Thoracic aorta (tissue), 2 donors: ENCODE results near the gene GON4L. TPM values are rescaled to one million over a fixed set of nuclear protein-coding genes. Genes with fewer than 3 reads are reported as not detected.
A peak's percentile ranks its signal among the peaks of the same experiment; 100 is the strongest.

ENCODE experiments used
- ATAC-seq: fragments of 150-250 bp; one replicate; pipeline ENCODE4 v1.8.0; 2017; ENCODE audit warnings: low read depth; ENCODE audit not compliant: insufficient number of reproducible peaks, low FRiP score
- DNase-seq: peaks from one replicate; pipeline ENCODE4 v3.0.0-alpha.2; 2020; ENCODE audit warnings: low spot score
- H3K27ac ChIP-seq, 2 donors: fragments of 200-600 bp; sonication (generic); 1 replicate in 1 of 2; 2 replicates in 1 of 2; pipeline ENCODE4 v1.5.1; 2016; ENCODE audit warnings: mild to moderate bottlenecking in 2 of 2, moderate library complexity in 2 of 2
- H3K27me3 ChIP-seq: fragments of 200-600 bp; sonication (generic); replicated peaks from 2 replicates; pipeline ENCODE4 v1.6.0; 2016; ENCODE audit warnings: mild to moderate bottlenecking; ENCODE audit not compliant: insufficient read depth
- H3K36me3 ChIP-seq: fragments of 200-600 bp; sonication (generic); one replicate; pipeline ENCODE4 v1.5.1; 2016
- H3K4me1 ChIP-seq, 2 donors: fragments of 200-600 bp; sonication (generic); 1 replicate in 1 of 2; 2 replicates in 1 of 2; pipeline versions ENCODE4 v1.5.1 to v1.6.0; 2016; ENCODE audit warnings: low read depth in 2 of 2, mild to moderate bottlenecking in 1 of 2; ENCODE audit not compliant: control insufficient read depth in 1 of 2
- H3K4me3 ChIP-seq: fragments of 200-600 bp; sonication (generic); 2 replicates; pipeline ENCODE4 v1.5.1; 2016; ENCODE audit warnings: mild to moderate bottlenecking
- H3K9me3 ChIP-seq: fragments of 200-600 bp; sonication (generic); 2 replicates; pipeline ENCODE4 v1.5.1; 2016
- CTCF ChIP-seq: fragments of 200-600 bp; sonication (generic); IDR thresholded peaks from one replicate; pipeline ENCODE4 v1.5.1; 2019; ENCODE audit warnings: antibody characterized with exemption
- total RNA-seq, 2 donors: library from RNA; depleted of rRNA; stranded (reverse); fragments of >200 nt; gene quantifications; one replicate each; pipeline versions ENCODE4 v1.1.0 to v1.2.3, GENCODE V29; 2016

Gene GON4L
- total RNA-seq, 2 donors from 2014 or later = 39.3 to 83.2 TPM

GRCh38 chr1:155890251-155890650, 33.2 kb upstream of the GON4L start:
- peaks cover 20 to 27% of the 10 kb centered on the region in 2 donors for H3K4me1 ChIP-seq
- H3K27me3 ChIP-seq = no peaks in the 10 kb centered on the region
- no peak for DNase-seq
- H3K36me3 ChIP-seq = peaks cover 13% of the 10 kb centered on the region
- ATAC-seq = no peak
- no peak overlapping the region for H3K4me3 ChIP-seq
- no peaks in the 10 kb centered on the region for H3K9me3 ChIP-seq
- H3K27ac ChIP-seq = peak overlapping the region; percentile 47 to 58
- no peak for TF ChIP-seq CTCF

DNA sequence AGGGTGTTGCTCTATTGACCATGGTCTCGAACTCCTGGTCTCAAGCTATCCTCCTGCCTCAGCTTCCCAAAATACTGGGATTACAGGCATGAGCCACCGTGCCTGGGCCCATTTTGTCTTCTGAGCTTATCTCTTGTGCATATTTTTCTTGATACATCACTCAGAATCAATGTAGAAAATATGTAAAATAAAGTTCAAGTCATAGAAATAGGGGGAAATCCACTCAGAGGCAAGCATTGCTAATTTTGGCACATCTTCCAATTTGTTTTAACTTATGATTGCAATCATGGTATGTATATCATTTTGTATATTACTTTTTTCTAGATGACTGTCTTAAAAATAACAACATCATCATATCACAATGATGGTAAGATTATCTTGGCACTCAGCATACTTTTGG, 32.6 kb upstream of the GON4L start:
- Histone ChIP-seq H3K27ac (no peak overlapping the region), H3K36me3 (peaks cover 13% of the 10 kb centered on the region), H3K4me1 (peaks cover 20 to 25% of the 10 kb centered on the region in 2 donors), H3K27me3 (no peaks in the 10 kb centered on the region), H3K4me3 (no peak overlapping the region), H3K9me3 (no peaks in the 10 kb centered on the region)
- no peak for ATAC-seq
- TF ChIP-seq CTCF = no peak
- DNase-seq = no peak

DNA sequence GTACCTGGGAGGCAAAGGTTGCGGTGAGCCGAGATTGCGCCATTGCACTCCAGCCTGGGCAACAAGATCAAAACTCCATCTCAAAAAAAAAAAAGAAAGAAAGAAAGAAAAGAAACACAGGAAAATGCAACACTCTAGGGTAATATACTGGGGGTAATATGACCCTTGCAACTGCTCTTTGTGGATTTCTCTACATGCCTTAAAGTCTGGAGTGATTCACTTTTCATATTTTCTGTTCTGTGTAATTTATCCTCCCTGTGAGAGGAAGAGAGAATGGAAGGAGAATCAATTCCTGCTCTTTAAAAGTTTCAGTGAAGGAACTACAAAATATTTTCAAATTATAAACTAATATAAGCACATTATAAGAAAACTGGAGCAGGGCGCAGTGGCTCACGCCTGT, 31.5 kb upstream of the GON4L start:
- H3K27ac ChIP-seq = no peak overlapping the region
- ATAC-seq = no peak

GRCh38 chr1:155884982-155885381, 28.0 kb upstream of the GON4L start:
- Histone ChIP-seq H3K27ac (no peak overlapping the region), H3K9me3 (no peaks in the 10 kb centered on the region), H3K4me3 (no peak overlapping the region), H3K27me3 (no peaks in the 10 kb centered on the region), H3K4me1 (peaks cover 0 to under 1% of the 10 kb centered on the region in 2 donors), H3K36me3 (peaks cover 27% of the 10 kb centered on the region)
- TF ChIP-seq CTCF = no peak
- DNase-seq (no peak), ATAC-seq (no peak)

More for the DNA sequence above, 31.5 kb upstream of the GON4L start:
- no peaks in the 10 kb centered on the region for H3K9me3 ChIP-seq
- H3K27me3 ChIP-seq = no peaks in the 10 kb centered on the region
- DNase-seq = no peak
- H3K4me3 ChIP-seq = no peak overlapping the region
- peaks cover 14 to 15% of the 10 kb centered on the region in 2 donors for H3K4me1 ChIP-seq
- peaks cover 13% of the 10 kb centered on the region for H3K36me3 ChIP-seq
- TF ChIP-seq CTCF = no peak

GRCh38 chr1:155884031-155884960, 27.3 kb upstream of the GON4L start:
- Histone ChIP-seq H3K4me1 (no peaks in the 10 kb centered on the region), H3K9me3 (no peaks in the 10 kb centered on the region), H3K27me3 (no peaks in the 10 kb centered on the region), H3K36me3 (peaks cover 27% of the 10 kb centered on the region), H3K27ac (peak overlapping the region; percentile 11 to 35), H3K4me3 (no peak overlapping the region)
- DNase-seq (no peak), ATAC-seq (no peak)
- no peak for TF ChIP-seq CTCF
